ENCODE results near the gene CPNE9.

CPNE9 gene

DNA sequence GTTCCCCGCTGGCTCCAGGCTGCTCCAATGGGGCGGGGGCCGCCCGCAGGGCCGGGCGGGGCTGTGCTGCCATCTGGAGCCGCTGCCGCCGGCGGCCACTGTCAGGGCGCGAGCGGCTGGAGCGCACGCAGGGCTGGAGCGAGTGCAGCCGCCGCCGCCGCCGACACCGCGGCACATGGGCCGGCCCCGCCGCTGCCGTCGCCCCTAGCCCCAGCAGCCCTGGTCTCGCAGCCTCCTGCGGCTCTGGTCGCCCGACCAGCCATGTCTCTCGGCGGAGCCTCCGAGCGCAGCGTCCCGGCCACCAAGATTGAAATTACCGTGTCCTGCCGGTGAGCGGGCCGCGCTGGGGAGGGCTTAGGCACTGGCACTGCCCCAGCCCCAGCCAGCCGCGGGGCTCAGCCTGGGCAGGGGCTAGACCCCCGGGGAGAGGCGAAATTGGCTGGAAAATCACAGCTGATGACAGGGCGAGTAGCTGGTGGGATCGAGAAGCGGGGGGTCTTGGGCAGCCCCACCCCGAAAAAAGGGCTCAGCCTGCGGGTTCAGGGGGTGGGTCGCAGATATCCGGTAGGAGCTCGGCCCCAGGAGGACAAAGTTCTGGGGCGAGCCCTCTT, at the start of gene CPNE9:
Gene CPNE9, plus strand, starts transcription at position 98 of the 611 bp plus-strand sequence. Its CDS starts 164 bp downstream, at position 262.
- DNase-seq, result no peak

- DNase-seq, result no peak
These were observed 43.8 kb upstream of the CPNE9 start for GRCh38 chr3:9659849-9660248.

DNA sequence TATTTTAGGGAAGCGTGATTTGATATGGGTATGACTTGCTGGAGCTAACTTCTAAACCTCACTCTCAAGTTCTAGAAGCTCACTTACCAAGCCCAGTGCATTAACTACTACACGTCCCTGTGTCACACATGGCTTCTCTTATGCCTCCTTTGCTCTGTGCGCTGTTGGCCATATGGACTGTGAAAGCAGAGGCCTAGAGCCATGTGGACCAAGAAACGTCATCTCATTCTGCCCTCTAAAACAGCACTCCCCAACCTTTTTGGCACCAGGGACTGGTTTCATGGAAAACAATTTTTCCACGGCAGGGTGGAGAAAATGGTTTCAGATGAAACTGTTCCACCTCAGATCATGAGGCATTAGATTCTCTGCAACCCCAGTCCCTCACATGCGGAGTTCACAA, 42.7 kb upstream of the CPNE9 start:
- no peak for DNase-seq

GRCh38 chr3:9664119-9664751, 39.4 kb upstream of the CPNE9 start:
- DNase-seq, result no peak

- no peak for DNase-seq
These were observed 36.8 kb upstream of the CPNE9 start for GRCh38 chr3:9666704-9667445.

DNA sequence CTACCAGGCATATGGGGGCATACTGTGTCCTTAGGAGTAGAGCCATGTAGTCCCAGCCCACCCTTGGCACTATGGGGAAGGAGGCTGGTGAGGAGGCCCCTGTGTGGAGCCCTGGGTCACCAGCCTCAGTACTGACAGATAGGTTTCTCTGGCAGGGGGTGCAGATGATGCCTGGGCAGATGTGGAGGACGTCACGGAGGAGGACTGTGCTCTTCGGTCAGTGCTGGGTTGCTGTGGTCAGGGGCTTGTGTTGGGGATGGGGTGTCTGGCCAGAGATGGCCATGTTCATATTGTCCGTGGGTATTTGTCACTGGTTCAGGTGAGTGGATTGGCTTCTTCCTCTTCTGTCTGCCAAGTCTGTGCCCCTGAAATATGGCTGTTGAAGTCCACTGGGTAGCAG, 34.4 kb upstream of the CPNE9 start:
- no peak for DNase-seq

- DNase-seq, result no peak
These were observed 33.8 kb upstream of the CPNE9 start for GRCh38 chr3:9669720-9670432.

- no peak for DNase-seq
These were observed 30.6 kb upstream of the CPNE9 start for GRCh38 chr3:9673082-9673481.

DNA sequence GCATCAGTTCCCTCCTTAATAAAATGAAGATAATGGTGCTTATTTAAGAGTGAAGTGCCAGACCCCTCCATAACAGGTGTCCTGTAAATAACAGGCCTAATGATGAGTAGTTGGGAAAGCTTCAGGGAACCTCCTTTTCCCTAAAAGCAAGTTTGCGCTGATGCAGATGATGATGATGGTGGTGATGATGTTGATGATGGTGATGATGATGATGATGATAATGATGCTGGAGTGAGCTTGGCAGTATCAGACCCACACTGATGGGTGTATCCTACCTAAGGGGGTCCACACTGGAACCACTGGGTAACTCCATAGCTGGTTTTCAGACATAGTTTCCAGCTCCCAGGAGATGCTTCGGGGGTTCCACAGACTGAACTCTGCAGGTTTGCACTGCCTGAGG, 29.9 kb upstream of the CPNE9 start:
- DNase-seq, result no peak

DNA sequence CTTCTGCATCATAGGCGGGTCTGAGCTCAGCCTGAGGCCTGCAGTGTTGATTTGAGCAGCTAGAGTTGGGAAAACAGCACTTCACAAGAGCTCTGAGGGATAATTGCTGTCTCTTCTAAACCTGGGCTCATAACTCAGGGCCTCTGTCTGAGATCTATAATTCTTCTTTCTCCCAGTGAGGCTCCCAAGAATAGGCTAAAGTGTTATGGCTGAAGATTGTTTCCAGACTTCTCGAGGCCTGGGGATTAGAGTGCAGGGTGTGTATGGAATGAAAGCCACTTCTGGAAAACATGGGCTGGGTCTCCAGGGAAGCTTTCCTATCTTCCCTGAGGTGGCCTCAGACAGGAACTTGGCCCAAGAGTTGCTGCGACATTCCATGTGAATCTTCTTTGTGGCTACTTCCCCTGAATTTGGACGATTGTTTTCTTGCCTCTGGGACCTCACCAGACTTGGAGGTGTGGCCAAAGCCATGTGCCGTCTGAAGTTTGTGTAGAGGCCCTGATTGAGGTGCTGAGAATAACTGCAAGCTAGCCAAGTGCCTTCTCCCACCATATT, 27.8 kb upstream of the CPNE9 start:
- no peak for DNase-seq

GRCh38 chr3:9676785-9677184, 26.8 kb upstream of the CPNE9 start:
- no peak for DNase-seq

DNA sequence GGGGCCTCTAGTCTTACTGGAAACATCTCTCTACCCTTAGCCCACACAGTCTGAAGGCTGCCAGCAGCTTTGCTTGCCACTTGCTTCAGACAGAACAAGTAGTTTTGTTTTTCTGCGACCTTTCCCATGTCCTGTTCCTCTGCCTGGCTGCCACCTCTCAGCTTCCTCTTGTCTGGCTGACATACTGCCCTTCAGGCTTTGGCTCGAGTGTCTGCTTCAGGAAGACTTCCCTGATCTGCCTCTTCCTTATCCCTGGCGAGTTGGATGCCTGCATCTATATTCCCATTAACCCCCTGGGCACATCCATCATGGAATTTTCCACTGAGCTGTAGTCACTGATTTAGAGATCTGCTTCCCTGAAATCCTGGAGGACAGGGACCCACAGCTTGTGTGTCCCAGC, 25.1 kb upstream of the CPNE9 start:
- DNase-seq, result no peak

DNA sequence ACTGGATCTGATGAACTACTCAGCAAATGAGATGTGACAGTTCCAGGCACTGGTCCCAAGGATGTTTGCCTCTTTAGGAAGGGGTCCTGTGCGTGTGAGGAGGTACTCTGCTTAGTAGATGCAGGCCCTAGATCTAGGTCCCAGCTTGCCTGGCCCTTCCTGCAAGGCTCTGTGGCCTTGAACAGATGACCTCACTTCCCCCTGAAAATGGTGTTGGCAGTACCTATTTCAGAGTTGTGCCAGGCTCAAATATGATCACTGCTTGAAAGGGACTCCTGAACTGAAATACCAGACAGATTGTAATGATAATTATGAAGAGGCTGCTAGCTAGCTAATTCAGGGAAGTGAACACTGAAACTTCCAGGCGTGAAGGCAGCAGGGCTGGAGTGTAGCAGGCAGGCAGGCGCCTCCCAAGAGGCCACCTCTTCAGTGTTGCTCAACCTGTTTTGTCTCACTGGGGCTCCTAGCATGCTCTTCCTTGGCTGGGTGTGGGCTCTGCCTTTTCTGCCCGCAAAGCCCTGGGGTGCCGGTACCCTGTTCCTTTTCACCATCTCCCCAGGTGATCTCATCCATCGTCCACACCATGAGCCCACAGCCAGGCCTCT, 24.1 kb upstream of the CPNE9 start:
- no peak for DNase-seq

DNA sequence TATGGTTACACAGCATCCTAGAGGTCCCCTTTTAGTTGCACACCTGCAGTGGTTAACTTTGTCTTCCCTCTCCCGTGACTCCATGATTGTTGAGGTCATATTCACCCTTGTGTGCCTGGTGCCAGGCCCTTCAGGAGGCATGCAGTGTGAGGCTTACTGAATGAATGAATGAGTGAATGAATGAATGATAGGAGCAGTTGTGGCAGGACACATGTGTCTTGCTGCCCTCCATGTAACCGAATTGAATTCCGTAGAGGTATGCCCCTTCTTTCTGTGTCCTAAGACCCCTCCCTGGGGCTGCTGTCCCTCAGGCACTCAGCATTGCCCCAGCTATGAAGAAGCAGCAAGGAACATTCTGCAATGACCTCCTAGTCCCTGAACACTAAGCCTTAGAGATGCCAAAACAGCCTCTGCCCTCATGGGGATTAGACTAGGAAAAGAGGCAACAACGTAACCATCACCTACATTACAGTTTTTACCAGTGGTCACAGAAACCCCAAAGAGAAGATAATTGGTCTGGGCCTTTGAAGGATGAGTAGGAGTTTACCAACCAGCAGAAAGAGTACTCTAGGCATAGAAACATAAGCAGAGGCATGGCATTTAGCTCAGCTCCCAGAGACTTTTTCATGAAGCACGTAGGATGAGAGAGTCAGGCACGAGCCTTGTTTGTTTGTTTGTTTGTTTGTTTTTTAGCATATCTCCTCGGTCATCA, 22.5 kb upstream of the CPNE9 start:
- no peak for DNase-seq

- DNase-seq, result no peak
These were observed 21.9 kb upstream of the CPNE9 start for GRCh38 chr3:9681723-9682081.

DNA sequence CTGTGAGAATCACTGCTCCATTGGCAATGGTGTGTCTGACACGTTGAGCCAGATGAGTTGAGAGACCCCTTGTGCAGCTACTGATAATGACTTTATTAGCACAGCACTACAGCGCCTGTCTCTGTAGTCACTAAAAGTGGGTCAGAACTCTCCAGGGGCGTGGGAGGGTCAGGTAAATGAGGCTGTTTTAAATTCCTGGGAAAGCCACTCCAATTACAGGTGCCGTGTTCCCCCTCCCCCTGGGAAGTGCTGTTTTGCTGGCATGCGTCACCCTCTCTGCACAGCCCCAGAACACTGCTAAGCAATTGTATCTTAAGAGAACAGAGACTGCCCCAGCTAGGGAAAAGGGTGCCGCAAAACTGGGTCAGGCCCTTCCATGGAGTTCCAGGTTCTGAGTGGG, 21.5 kb upstream of the CPNE9 start:
- no peak for DNase-seq

- no peak for DNase-seq
These were observed 20.2 kb upstream of the CPNE9 start for GRCh38 chr3:9683426-9683825.

- DNase-seq, result no peak
These were observed 18.2 kb upstream of the CPNE9 start for GRCh38 chr3:9685216-9686049.

DNA sequence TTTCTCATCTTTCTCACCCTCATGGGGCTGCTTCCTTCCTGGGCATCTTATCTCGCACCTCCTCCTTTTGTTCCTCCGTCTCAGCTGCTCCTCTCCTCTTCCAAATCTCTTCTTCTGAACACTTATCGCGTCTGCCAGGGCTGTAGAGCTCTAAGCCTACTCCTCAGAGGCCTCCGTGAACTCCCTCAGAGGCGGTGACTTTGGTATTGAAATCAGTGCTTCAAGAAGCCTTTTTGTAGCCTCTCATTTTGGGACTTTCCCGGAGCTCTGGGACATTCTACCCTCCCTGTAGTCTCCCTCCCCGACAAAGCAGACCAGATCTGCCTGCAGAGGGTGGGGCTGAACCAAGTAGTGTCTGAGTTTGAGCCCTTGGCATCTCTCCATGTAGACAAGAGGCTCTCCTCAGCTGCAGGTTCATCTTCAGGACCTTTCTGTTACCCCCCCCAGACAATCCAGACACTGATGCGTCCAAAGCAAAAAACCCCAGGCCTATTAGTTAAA, 17.5 kb upstream of the CPNE9 start:
- no peak for DNase-seq

GRCh38 chr3:9686703-9687102, 16.9 kb upstream of the CPNE9 start:
- no peak for DNase-seq

GRCh38 chr3:9687514-9687913, 16.1 kb upstream of the CPNE9 start:
- no peak for DNase-seq
